Fibroblast of lung (primary cell): ENCODE data around the gene KIF9. TPM values are rescaled to one million over a fixed set of nuclear protein-coding genes. Genes with fewer than 3 reads are reported as not detected.
"Not testable (repeated sequence)": the region's sequence is repeated elsewhere in the genome, so short reads cannot be mapped to it uniquely, and the experiment has no call there.

Experiments
- DNase-seq, 2 donors: peaks; one replicate each; pipeline versions ENCODE4 v3.0.0 to v3.0.0-alpha.2; 2010; ENCODE audit warnings: low read depth in 2 of 2
- H2AFZ ChIP-seq: 2 replicates; pipeline ENCODE4 v1.5.1; 2012; ENCODE audit warnings: low read length, control low read depth, inconsistent platforms
- H3K27ac ChIP-seq: 2 replicates; pipeline ENCODE4 v1.5.1; 2011; ENCODE audit warnings: low read length, control low read depth; ENCODE audit not compliant: insufficient read depth
- H3K27me3 ChIP-seq: 2 replicates; pipeline ENCODE4 v1.5.1; 2011; ENCODE audit warnings: mild to moderate bottlenecking, low read length; ENCODE audit not compliant: control insufficient read depth, insufficient read depth
- H3K36me3 ChIP-seq: 2 replicates; pipeline ENCODE4 v1.5.1; 2011; ENCODE audit warnings: low read length; ENCODE audit not compliant: control insufficient read depth, insufficient read depth
- H3K4me1 ChIP-seq: 2 replicates; pipeline ENCODE4 v1.5.1; 2011; ENCODE audit warnings: low read length; ENCODE audit not compliant: control insufficient read depth, insufficient read depth; ENCODE audit errors: extremely low read depth
- H3K4me2 ChIP-seq: 2 replicates; pipeline ENCODE4 v1.5.1; 2011; ENCODE audit warnings: low read length, control low read depth; ENCODE audit not compliant: insufficient read depth; ENCODE audit errors: extremely low read depth
- H3K4me3 ChIP-seq, 4 experiments: fragments of 200-600 bp in 1 of 4; sonication (generic) in 1 of 4; replicated peaks in 1 of 4; 2 replicates each; pipeline ENCODE4 v1.5.1; 2011 to 2016; ENCODE audit warnings: low read length in 4 of 4, low read depth in 3 of 4, mild to moderate bottlenecking in 3 of 4, control low read depth in 2 of 4, inconsistent platforms in 1 of 4, mixed read lengths in 1 of 4; ENCODE audit not compliant: insufficient read depth in 1 of 4; ENCODE audit errors: control extremely low read depth in 1 of 4
- H3K79me2 ChIP-seq: 2 replicates; pipeline ENCODE4 v1.5.1; 2012; ENCODE audit warnings: mild to moderate bottlenecking, low read length, inconsistent platforms; ENCODE audit not compliant: control insufficient read depth, insufficient read depth
- H3K9ac ChIP-seq: 2 replicates; pipeline ENCODE4 v1.5.1; 2011; ENCODE audit warnings: mild to moderate bottlenecking, low read length, control low read depth; ENCODE audit not compliant: insufficient read depth
- H3K9me3 ChIP-seq: 2 replicates; pipeline ENCODE4 v1.5.1; 2012; ENCODE audit warnings: low read depth, low read length; ENCODE audit not compliant: control insufficient read depth, insufficient read depth
- H4K20me1 ChIP-seq: 2 replicates; pipeline ENCODE4 v1.5.1; 2011; ENCODE audit warnings: low read length; ENCODE audit not compliant: control insufficient read depth, insufficient read depth; ENCODE audit errors: extremely low read depth
- EZH2 ChIP-seq: IDR thresholded peaks from 2 replicates; pipeline ENCODE4 v1.5.1; 2012; ENCODE audit warnings: low read length, control low read depth, mild to moderate bottlenecking; ENCODE audit errors: missing control alignments
- polyA plus RNA-seq, 2 donors: library from polyadenylated mRNA; depleted of rRNA in 1 of 2; stranded (reverse) in 1 of 2; unstranded in 1 of 2; fragments of >200 nt; gene quantifications; 2 replicates each; pipeline ENCODE4 v1.2.1, GENCODE V29; 2011 to 2012; ENCODE audit warnings: missing spikeins in 1 of 2
- total RNA-seq: library from RNA; depleted of rRNA; stranded (reverse); fragments of >200 nt; gene quantifications from 2 replicates; pipeline ENCODE4 v1.2.1, GENCODE V29; 2014
- TF ChIP-seq, protein P1 (sequence below), 2 donors: IDR thresholded peaks in 1 of 2; conservative IDR thresholded peaks in 1 of 2; 1 replicate in 1 of 2; 2 replicates in 1 of 2; pipeline ENCODE4 v1.5.1; 2011 to 2012; ENCODE audit warnings: low read length in 2 of 2, control low read depth in 1 of 2, inconsistent platforms in 1 of 2, low read depth in 1 of 2, mild to moderate bottlenecking in 1 of 2

The KIF9 gene
- total and polyA plus RNA-seq, 2 donors (not counting 1 experiment from before 2014, with no cell fraction given): 2.8 to 4.3 TPM

GRCh38 chr3:47194994-47195393, 87.6 kb downstream of the KIF9 start:
- H3K27ac ChIP-seq: no peak overlapping the region
- H3K9ac ChIP-seq: no peak overlapping the region
- H3K36me3 ChIP-seq: no peaks in the 10 kb centered on the region
- H4K20me1 ChIP-seq: no peaks in the 10 kb centered on the region
- no peak overlapping the region for H2AFZ ChIP-seq
- H3K79me2 ChIP-seq: no peaks in the 10 kb centered on the region
- H3K4me1 ChIP-seq: no peaks in the 10 kb centered on the region
- no peak for DNase-seq
- TF ChIP-seq, protein P1, sequence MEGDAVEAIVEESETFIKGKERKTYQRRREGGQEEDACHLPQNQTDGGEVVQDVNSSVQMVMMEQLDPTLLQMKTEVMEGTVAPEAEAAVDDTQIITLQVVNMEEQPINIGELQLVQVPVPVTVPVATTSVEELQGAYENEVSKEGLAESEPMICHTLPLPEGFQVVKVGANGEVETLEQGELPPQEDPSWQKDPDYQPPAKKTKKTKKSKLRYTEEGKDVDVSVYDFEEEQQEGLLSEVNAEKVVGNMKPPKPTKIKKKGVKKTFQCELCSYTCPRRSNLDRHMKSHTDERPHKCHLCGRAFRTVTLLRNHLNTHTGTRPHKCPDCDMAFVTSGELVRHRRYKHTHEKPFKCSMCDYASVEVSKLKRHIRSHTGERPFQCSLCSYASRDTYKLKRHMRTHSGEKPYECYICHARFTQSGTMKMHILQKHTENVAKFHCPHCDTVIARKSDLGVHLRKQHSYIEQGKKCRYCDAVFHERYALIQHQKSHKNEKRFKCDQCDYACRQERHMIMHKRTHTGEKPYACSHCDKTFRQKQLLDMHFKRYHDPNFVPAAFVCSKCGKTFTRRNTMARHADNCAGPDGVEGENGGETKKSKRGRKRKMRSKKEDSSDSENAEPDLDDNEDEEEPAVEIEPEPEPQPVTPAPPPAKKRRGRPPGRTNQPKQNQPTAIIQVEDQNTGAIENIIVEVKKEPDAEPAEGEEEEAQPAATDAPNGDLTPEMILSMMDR (conservative IDR thresholded peaks at IDR 0.05 in 1 of 2, IDR thresholded peaks at IDR 0.05 in 1 of 2; ENCODE audit: low read depth in 1 of 2, low read length in 2 of 2): no peak
- no peak for TF ChIP-seq EZH2
- no peak overlapping the region for H3K4me2 ChIP-seq
- H3K9me3 ChIP-seq: no peaks in the 10 kb centered on the region
- H3K27me3 ChIP-seq: no peaks in the 10 kb centered on the region
- H3K4me3 ChIP-seq: no peak overlapping the region

- DNase-seq: peak; percentile 1 to 60
- H3K27me3 ChIP-seq: no peaks in the 10 kb centered on the region
- H3K4me1 ChIP-seq: no peaks in the 10 kb centered on the region
- H3K27ac ChIP-seq: no peak overlapping the region
- no peaks in the 10 kb centered on the region for H3K9me3 ChIP-seq
- TF ChIP-seq, protein P1 (conservative IDR thresholded peaks at IDR 0.05 in 1 of 2, IDR thresholded peaks at IDR 0.05 in 1 of 2; ENCODE audit: low read depth in 1 of 2, low read length in 2 of 2): no peak
- no peak for TF ChIP-seq EZH2
- H3K36me3 ChIP-seq: no peaks in the 10 kb centered on the region
- no peak overlapping the region for H2AFZ ChIP-seq
- H3K9ac ChIP-seq: no peak overlapping the region
- no peaks in the 10 kb centered on the region for H4K20me1 ChIP-seq
- no peak overlapping the region for H3K4me2 ChIP-seq
- H3K79me2 ChIP-seq: no peaks in the 10 kb centered on the region
- no peak overlapping the region for H3K4me3 ChIP-seq
These were observed 88.4 kb downstream of the KIF9 start for GRCh38 chr3:47193871-47194859.

DNA sequence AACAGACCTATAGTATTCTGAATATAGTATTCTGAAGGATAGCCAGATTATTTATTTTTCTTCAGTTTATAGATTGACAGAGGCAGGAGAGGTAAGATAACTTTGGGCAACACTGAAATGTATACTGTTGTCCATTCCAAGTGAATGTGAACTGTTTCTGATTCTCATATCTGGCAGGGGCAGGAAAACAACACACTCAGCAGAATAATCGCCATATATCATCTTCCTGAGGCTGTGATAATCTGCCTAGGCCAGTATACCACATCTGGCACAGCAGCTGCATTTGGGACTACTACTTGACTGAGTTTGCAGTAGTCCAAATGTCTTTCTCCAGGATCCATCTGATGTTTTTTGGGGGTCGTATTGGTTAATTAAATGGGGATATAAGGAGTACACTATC, 96.3 kb downstream of the KIF9 start:
- Histone ChIP-seq H3K9ac (no peak overlapping the region), H3K4me1 (no peaks in the 10 kb centered on the region), H3K36me3 (no peaks in the 10 kb centered on the region), H3K27ac (no peak overlapping the region), H4K20me1 (no peaks in the 10 kb centered on the region), H3K9me3 (no peaks in the 10 kb centered on the region), H3K79me2 (no peaks in the 10 kb centered on the region), H3K4me3 (no peak overlapping the region), H2AFZ (no peak overlapping the region), H3K27me3 (no peaks in the 10 kb centered on the region), H3K4me2 (no peak overlapping the region)
- no peak for TF ChIP-seq EZH2
- TF ChIP-seq, protein P1 (conservative IDR thresholded peaks at IDR 0.05 in 1 of 2, IDR thresholded peaks at IDR 0.05 in 1 of 2; ENCODE audit: low read depth in 1 of 2, low read length in 2 of 2): no peak
- DNase-seq: no peak

DNA sequence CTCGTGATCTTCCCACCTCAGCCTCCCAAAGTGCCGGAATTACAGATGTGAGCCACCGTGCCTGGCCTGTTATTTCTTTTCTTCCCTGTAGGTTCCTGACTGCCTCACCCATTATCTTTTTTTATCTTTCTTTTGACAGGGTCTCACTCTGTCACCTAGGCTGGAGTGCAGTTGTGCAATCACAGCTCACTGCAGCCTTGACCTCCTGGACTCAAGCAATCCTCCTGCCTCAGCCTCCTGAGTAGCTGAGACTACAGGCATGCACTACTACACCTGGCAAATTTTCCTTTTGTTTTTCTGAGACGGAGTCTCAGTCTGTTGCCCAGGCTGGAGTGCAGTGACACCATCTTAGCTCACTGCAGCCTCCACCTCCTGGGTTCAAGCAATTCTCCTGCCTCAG, 100.9 kb downstream of the KIF9 start:
- H2AFZ ChIP-seq, H3K27ac ChIP-seq, H3K4me3 ChIP-seq, H3K36me3 ChIP-seq, H3K9ac ChIP-seq, H3K4me1 ChIP-seq, H3K9me3 ChIP-seq, H3K4me2 ChIP-seq, H3K79me2 ChIP-seq, DNase-seq, H3K27me3 ChIP-seq, H4K20me1 ChIP-seq: not testable (repeated sequence)
